WTC11 (cell line): ENCODE results near the gene PLCG2. TPM values are rescaled to one million over a fixed set of nuclear protein-coding genes. Genes with fewer than 3 reads are reported as not detected.

Experiments used
- AR ChIP-seq: fragments of 250-450 bp; sonication (Bioruptor Pico); IDR thresholded peaks from 2 replicates; pipeline ENCODE4 v1.9.0; 2021; ENCODE audit warnings: mild to moderate bottlenecking
- E2F1 ChIP-seq: sonication (generic); formaldehyde crosslinking; IDR thresholded peaks from 2 replicates; pipeline ENCODE4 v1.8.0; 2022; ENCODE audit warnings: mild to moderate bottlenecking, missing genetic modification reagents
- IRF1 ChIP-seq: sonication (generic); formaldehyde crosslinking; IDR thresholded peaks from 2 replicates; pipeline ENCODE4 v1.8.0; 2023; ENCODE audit warnings: missing genetic modification reagents
- IRF2 ChIP-seq: sonication (generic); formaldehyde crosslinking; IDR thresholded peaks from 2 replicates; pipeline ENCODE4 v1.8.0; 2022; ENCODE audit warnings: low read depth, missing genetic modification reagents, borderline replicate concordance
- MXD4 ChIP-seq: fragments of 250-450 bp; sonication (Bioruptor Pico); IDR thresholded peaks from 2 replicates; pipeline ENCODE4 v1.8.0; 2021; ENCODE audit warnings: mild to moderate bottlenecking, moderate library complexity, borderline replicate concordance
- MYBL2 ChIP-seq: sonication (generic); formaldehyde crosslinking; IDR thresholded peaks from 2 replicates; pipeline ENCODE4 v1.8.1; 2023; ENCODE audit warnings: mild to moderate bottlenecking, moderate library complexity, missing genetic modification reagents
- NR2C2 ChIP-seq: sonication (generic); formaldehyde crosslinking; IDR thresholded peaks from 2 replicates; pipeline ENCODE4 v1.8.0; 2022; ENCODE audit warnings: mild to moderate bottlenecking, missing genetic modification reagents
- PRRX2 ChIP-seq: fragments of 250-450 bp; sonication (Bioruptor Pico); IDR thresholded peaks from 2 replicates; pipeline ENCODE4 v1.8.0; 2021; ENCODE audit warnings: mild to moderate bottlenecking
- STAT6 ChIP-seq: sonication (generic); formaldehyde crosslinking; conservative IDR thresholded peaks from 2 replicates; pipeline ENCODE4 v1.8.1; 2023; ENCODE audit warnings: mild to moderate bottlenecking, low read depth, missing genetic modification reagents, moderate library complexity
- TEAD1 ChIP-seq: sonication (generic); formaldehyde crosslinking; IDR thresholded peaks from 2 replicates; pipeline ENCODE4 v1.8.0; 2022; ENCODE audit warnings: mild to moderate bottlenecking, missing genetic modification reagents
- USF1 ChIP-seq: sonication (generic); formaldehyde crosslinking; IDR thresholded peaks from 2 replicates; pipeline ENCODE4 v1.8.0; 2022; ENCODE audit warnings: mild to moderate bottlenecking, missing genetic modification reagents
- ZNF232 ChIP-seq: sonication (generic); formaldehyde crosslinking; IDR thresholded peaks from 2 replicates; pipeline ENCODE4 v1.8.0; 2022; ENCODE audit warnings: mild to moderate bottlenecking, missing genetic modification reagents
- ZNF423 ChIP-seq: fragments of 250-450 bp; sonication (Bioruptor Pico); IDR thresholded peaks from 2 replicates; pipeline ENCODE4 v2.1.2; 2022; ENCODE audit warnings: mild to moderate bottlenecking, moderate library complexity
- ZNF532 ChIP-seq: fragments of 250-450 bp; sonication (Bioruptor Pico); IDR thresholded peaks from 2 replicates; pipeline ENCODE4 v1.9.0; 2021; ENCODE audit warnings: mild to moderate bottlenecking, borderline replicate concordance
- total RNA-seq: library from RNA; stranded (reverse); gene quantifications from 3 replicates; pipeline ENCODE4 v1.2.3, GENCODE V29; 2021

The PLCG2 gene
- total RNA-seq, 1 experiment from 2014 or later = 7.0 TPM

GRCh38 chr16:81729451-81729850 lies 49.6 kb upstream of the PLCG2 start (continued):
- TF ChIP-seq STAT6 (CRISPR knock-in tag) (no peak), IRF1 (no peak), MXD4 (CRISPR knock-in tag) (peak; percentile 81; the same call in 1 of the 2 replicates), ZNF232 (CRISPR knock-in tag) (no peak), PRRX2 (CRISPR knock-in tag) (0 out of 2 replicates have a peak, but pooled peaks have one; percentile 36), MYBL2 (no peak), E2F1 (no peak), ZNF423 (CRISPR knock-in tag) (no peak), NR2C2 (CRISPR knock-in tag) (no peak), ZNF532 (CRISPR knock-in tag) (no peak), IRF2 (no peak), USF1 (CRISPR knock-in tag) (no peak), TEAD1 (CRISPR knock-in tag) (no peak), AR (CRISPR knock-in tag) (no peak)
